ENCODE measurements around the gene TBC1D10A.
A peak's percentile ranks its signal among the peaks of the same experiment; 100 is the strongest.

GRCh38 chr22:30287648-30288418 lies 38.9 kb downstream of the TBC1D10A start:
- TF ChIP-seq CTCF (conservative IDR thresholded peaks at IDR 0.05; ENCODE audit: low read depth, low read length) (peak; percentile 69), EZH2 (IDR thresholded peaks at IDR 0.05; ENCODE audit: low read length, unreplicated experiment) (no peak), EZH2phosphoT487 (IDR thresholded peaks at IDR 0.05; ENCODE audit: borderline replicate concordance, low read length) (no peak)

All from PC-3 (cell line).